ENCODE results near the gene NOCT. TPM values are rescaled to one million over a fixed set of nuclear protein-coding genes. Genes with fewer than 3 reads are reported as not detected.
"Not testable (repeated sequence)": the region's sequence is repeated elsewhere in the genome, so short reads cannot be mapped to it uniquely, and the experiment has no call there.

The NOCT gene
- total RNA-seq, 4 donors from 2014 or later: 1.2 to 3.5 (median 3.4) TPM

GRCh38 chr4:138996090-138996489 lies 19.5 kb upstream of the NOCT start:
- Histone ChIP-seq H3K27me3 (no peaks in the 10 kb centered on the region), H3K9me3 (no peaks in the 10 kb centered on the region), H3K36me3 (no peaks in the 10 kb centered on the region), H3K4me1 (no peaks in the 10 kb centered on the region), H3K4me3 (no peak overlapping the region), H3K27ac (no peak overlapping the region)
- WGBS, 2 donors (ENCODE audit: low coverage in 1 of 2): 82 to 83% methylated on average over 5 to 6 of the region's 6 CpGs
- ATAC-seq: no peak
- no peak for TF ChIP-seq POLR2A (IDR thresholded peaks at IDR 0.05)
- no peak for TF ChIP-seq POLR2AphosphoS5 (IDR thresholded peaks at IDR 0.05)
- TF ChIP-seq, protein P1, sequence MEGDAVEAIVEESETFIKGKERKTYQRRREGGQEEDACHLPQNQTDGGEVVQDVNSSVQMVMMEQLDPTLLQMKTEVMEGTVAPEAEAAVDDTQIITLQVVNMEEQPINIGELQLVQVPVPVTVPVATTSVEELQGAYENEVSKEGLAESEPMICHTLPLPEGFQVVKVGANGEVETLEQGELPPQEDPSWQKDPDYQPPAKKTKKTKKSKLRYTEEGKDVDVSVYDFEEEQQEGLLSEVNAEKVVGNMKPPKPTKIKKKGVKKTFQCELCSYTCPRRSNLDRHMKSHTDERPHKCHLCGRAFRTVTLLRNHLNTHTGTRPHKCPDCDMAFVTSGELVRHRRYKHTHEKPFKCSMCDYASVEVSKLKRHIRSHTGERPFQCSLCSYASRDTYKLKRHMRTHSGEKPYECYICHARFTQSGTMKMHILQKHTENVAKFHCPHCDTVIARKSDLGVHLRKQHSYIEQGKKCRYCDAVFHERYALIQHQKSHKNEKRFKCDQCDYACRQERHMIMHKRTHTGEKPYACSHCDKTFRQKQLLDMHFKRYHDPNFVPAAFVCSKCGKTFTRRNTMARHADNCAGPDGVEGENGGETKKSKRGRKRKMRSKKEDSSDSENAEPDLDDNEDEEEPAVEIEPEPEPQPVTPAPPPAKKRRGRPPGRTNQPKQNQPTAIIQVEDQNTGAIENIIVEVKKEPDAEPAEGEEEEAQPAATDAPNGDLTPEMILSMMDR (IDR thresholded peaks at IDR 0.05): no peak
- no peak for TF ChIP-seq EP300 (IDR thresholded peaks at IDR 0.05)

DNA sequence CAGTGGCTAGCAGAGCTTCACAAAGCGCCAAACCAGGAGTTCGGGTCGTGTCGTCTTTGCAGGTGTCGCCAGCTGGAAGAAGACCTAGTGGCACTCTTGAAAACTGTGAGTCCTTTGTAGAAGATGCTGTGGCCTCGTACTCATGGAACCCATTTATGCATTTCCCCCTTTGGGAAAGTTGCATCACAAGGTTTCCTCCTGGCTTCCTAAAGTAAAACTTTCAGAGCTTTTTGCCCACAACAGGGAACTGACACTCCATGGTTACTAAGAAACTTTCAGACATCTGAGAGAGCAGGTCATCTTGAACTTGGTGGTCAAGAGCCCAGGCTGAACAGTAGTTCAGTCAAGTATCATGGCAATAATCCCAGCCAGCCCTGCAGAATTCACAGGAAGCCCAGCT lies 15.9 kb upstream of the NOCT start:
- Histone ChIP-seq H3K36me3 (no peaks in the 10 kb centered on the region), H3K9me3 (no peaks in the 10 kb centered on the region), H3K4me3 (no peak overlapping the region), H3K4me1 (no peaks in the 10 kb centered on the region), H3K27me3 (no peaks in the 10 kb centered on the region), H3K27ac (no peak overlapping the region)
- TF ChIP-seq, protein P1 (IDR thresholded peaks at IDR 0.05): no peak
- no peak for TF ChIP-seq EP300 (IDR thresholded peaks at IDR 0.05)
- TF ChIP-seq POLR2A (IDR thresholded peaks at IDR 0.05): no peak
- no peak for TF ChIP-seq POLR2AphosphoS5 (IDR thresholded peaks at IDR 0.05)
- ATAC-seq: no peak
- WGBS, 2 donors (ENCODE audit: low coverage in 1 of 2): 92 to 95% methylated on average over 4 to 6 of the region's 6 CpGs

GRCh38 chr4:139000134-139000533 lies 15.4 kb upstream of the NOCT start:
- not testable (repeated sequence) for H3K27ac ChIP-seq, H3K27me3 ChIP-seq, ATAC-seq, H3K36me3 ChIP-seq, H3K9me3 ChIP-seq, H3K4me1 ChIP-seq, H3K4me3 ChIP-seq
- 91 to 100% methylated on average over 1 to 4 of the region's 5 CpGs for WGBS, 2 donors (ENCODE audit: low coverage in 1 of 2)

DNA sequence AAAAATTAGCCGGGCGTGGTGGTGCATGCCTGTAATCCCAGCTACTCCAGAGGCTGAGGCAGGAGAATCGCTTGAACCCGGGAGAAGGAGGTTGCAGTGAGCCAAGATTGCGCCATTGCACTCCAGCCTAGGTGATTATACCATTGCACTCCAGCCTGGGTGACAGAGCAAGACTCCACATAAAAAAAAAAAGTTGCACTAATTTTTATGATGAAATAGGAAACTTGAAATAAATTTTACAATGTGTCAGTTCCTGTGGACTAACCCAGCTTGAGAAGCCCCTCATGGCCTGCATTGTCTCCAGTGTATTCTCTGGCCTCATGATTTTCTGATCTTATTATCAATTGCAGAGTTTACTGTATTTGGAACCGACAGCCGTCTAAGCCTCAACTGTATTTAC lies 14.2 kb upstream of the NOCT start:
- H3K36me3 ChIP-seq, H3K27me3 ChIP-seq, ATAC-seq, H3K4me1 ChIP-seq, H3K9me3 ChIP-seq, H3K27ac ChIP-seq, H3K4me3 ChIP-seq: not testable (repeated sequence)
- WGBS, 2 donors (ENCODE audit: low coverage in 1 of 2): 90 to 97% methylated on average over 6 to 7 of the region's 7 CpGs

- ATAC-seq, H3K4me1 ChIP-seq, H3K9me3 ChIP-seq, H3K36me3 ChIP-seq, H3K27ac ChIP-seq, H3K27me3 ChIP-seq, H3K4me3 ChIP-seq: not testable (repeated sequence)
- WGBS, 2 donors (ENCODE audit: low coverage in 1 of 2): 96 to 100% methylated on average over 1 to 4 of the region's 4 CpGs
These were observed 11.9 kb upstream of the NOCT start for GRCh38 chr4:139003668-139004067.

DNA sequence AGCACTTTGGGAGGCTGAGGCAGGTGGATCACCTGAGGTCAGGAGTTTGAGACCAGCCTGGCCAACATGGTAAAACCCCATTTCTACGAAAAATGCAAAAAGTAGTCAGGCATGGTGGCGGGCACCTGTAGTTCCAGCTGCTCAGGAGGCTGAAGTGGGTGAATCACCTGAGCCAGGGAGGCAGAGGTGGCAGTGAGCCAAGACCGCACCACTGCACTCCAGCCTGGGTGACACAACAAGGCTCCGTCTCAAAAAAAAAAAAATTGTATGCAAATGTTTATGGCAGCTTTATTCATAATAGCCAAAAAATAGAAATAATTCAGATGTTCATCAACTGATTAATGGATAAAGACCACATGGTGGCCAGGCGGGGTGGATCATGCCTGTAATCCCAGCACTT lies 9.8 kb upstream of the NOCT start:
- Histone ChIP-seq H3K36me3 (no peaks in the 10 kb centered on the region), H3K4me3 (no peak overlapping the region), H3K27me3 (no peaks in the 10 kb centered on the region), H3K4me1 (no peaks in the 10 kb centered on the region), H3K27ac (no peak overlapping the region), H3K9me3 (no peaks in the 10 kb centered on the region)
- TF ChIP-seq EP300 (IDR thresholded peaks at IDR 0.05) (no peak), POLR2A (IDR thresholded peaks at IDR 0.05) (no peak), POLR2AphosphoS5 (IDR thresholded peaks at IDR 0.05) (no peak)
- TF ChIP-seq, protein P1 (IDR thresholded peaks at IDR 0.05): no peak
- ATAC-seq: no peak
- 76 to 80% methylated on average over 1 to 4 of the region's 5 CpGs for WGBS, 2 donors (ENCODE audit: low coverage in 1 of 2)

DNA sequence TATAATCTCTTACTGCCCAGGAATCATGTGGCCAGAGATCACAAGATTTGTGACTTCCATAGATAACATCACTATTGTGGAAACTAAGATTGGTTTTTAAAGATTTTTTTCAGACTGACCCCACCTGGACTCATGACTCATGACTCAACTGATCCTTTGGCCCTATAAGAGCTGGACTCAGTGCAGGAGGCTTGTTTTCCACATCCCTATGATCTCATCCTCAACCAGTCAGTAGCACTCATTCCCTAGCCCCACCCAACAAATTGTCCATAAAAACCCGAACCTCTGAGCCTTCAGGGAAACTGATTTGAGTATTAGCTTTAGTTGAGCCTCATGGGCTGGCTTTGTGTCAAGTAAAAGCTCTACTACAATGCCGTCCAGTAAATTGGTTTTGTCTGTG lies 7.9 kb upstream of the NOCT start:
- TF ChIP-seq EP300 (IDR thresholded peaks at IDR 0.05) (no peak), POLR2A (IDR thresholded peaks at IDR 0.05) (no peak), POLR2AphosphoS5 (IDR thresholded peaks at IDR 0.05) (no peak)
- TF ChIP-seq, protein P1 (IDR thresholded peaks at IDR 0.05): no peak
- no peak overlapping the region for H3K27ac ChIP-seq
- ATAC-seq: no peak
- no peaks in the 10 kb centered on the region for H3K9me3 ChIP-seq
- no peaks in the 10 kb centered on the region for H3K27me3 ChIP-seq
- no peaks in the 10 kb centered on the region for H3K4me1 ChIP-seq
- 80 to 92% methylated on average over 1 to 2 of the region's 2 CpGs for WGBS, 2 donors (ENCODE audit: low coverage in 1 of 2)
- no peak overlapping the region for H3K4me3 ChIP-seq
- H3K36me3 ChIP-seq: no peaks in the 10 kb centered on the region

DNA sequence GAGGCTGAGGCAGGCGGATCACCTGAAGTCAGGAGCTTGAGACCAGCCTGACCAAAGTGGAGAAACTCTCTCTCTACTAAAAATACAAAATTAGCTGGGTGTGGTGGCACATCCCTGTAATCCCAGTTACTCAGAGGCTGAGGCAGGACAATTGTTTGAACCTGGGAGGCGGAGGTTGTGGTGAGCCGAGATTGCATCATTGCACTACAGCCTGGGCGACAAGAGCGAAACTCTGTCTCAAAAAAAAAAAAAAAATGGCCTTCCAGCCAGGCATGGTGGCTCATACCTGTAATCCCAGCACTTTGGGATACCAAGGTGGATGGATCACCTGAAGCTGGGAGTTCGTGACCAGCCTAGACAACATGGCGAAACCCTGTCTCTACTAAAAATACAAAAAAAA lies 7.3 kb upstream of the NOCT start:
- H3K4me3 ChIP-seq, H3K27ac ChIP-seq, H3K27me3 ChIP-seq, H3K36me3 ChIP-seq, ATAC-seq, H3K4me1 ChIP-seq, H3K9me3 ChIP-seq: not testable (repeated sequence)
- WGBS, 2 donors (ENCODE audit: low coverage in 1 of 2): 94% methylated on average over 7 of the region's 7 CpGs; no CpG with 5 or more reads in 1 of the 2 donors
